IMR-90 (cell line): ENCODE measurements around the gene DOK4. TPM values are rescaled to one million over a fixed set of nuclear protein-coding genes. Genes with fewer than 3 reads are reported as not detected.

Source experiments
- ATAC-seq: fragments of 200-7000 bp; cut with Tn5 transposase; 2 replicates; pipeline ENCODE4 v1.9.1; 2020; ENCODE audit warnings: low read depth, mild to moderate bottlenecking, moderate library complexity
- BruUV-seq: library from RNA; stranded (reverse); fragments of 400-500 nt; replicated peaks from 2 replicates; lab custom pipeline; 2021; lab: Mats Ljungman, UMichigan
- CTCF ChIA-PET: fragments of 300-600 bp; formaldehyde crosslinking; extraction: SDS; loops from one replicate; lab custom pipeline; 2021; ENCODE audit warnings: antibody characterized with exemption; lab: Yijun Ruan, JAX
- POLR2A ChIA-PET: fragments of 300-600 bp; sonication (Branson Sonifier 250); formaldehyde crosslinking; loops from one replicate; lab custom pipeline; 2022; ENCODE audit warnings: antibody characterized with exemption; ENCODE audit not compliant: unreplicated experiment; lab: Charles Lee
- DNase-seq: peaks from one replicate; pipeline ENCODE4 v3.0.0; 2013
- H2AFZ ChIP-seq: replicated peaks from 2 replicates; pipeline ENCODE3; 2013; ENCODE audit warnings: low read length, mild to moderate bottlenecking; ENCODE audit not compliant: poor library complexity
- H2AK5ac ChIP-seq: 2 replicates; pipeline ENCODE4 v1.6.1; 2013; ENCODE audit warnings: low read depth, low read length, inconsistent platforms
- H2AK9ac ChIP-seq: replicated peaks from 2 replicates; pipeline ENCODE3; 2013; ENCODE audit warnings: mild to moderate bottlenecking, low read depth, low read length, moderate library complexity; ENCODE audit not compliant: poor library complexity
- H2BK120ac ChIP-seq: 2 replicates; pipeline ENCODE4 v1.6.1; 2013; ENCODE audit warnings: low read depth, low read length, inconsistent platforms
- H2BK15ac ChIP-seq: 3 replicates; pipeline ENCODE4 v1.6.1; 2013; ENCODE audit warnings: low read depth, low read length, inconsistent platforms
- H2BK20ac ChIP-seq: 2 replicates; pipeline ENCODE4 v1.6.1; 2013; ENCODE audit warnings: low read depth, mild to moderate bottlenecking, inconsistent platforms, low read length, moderate library complexity
- H2BK5ac ChIP-seq: 2 replicates; pipeline ENCODE4 v1.6.1; 2013; ENCODE audit warnings: mild to moderate bottlenecking, low read depth, low read length, inconsistent platforms; ENCODE audit not compliant: poor library complexity, severe bottlenecking
- H3K14ac ChIP-seq: replicated peaks from 2 replicates; pipeline ENCODE4 v1.6.1; 2013; ENCODE audit warnings: low read depth, low read length, inconsistent platforms
- H3K18ac ChIP-seq: 2 replicates; pipeline ENCODE4 v1.6.1; 2013; ENCODE audit warnings: low read depth, low read length, control low read depth
- H3K23ac ChIP-seq: 2 replicates; pipeline ENCODE4 v1.6.1; 2013; ENCODE audit warnings: low read depth, low read length, inconsistent platforms
- H3K27ac ChIP-seq: 2 replicates; pipeline ENCODE4 v1.5.1; 2013; ENCODE audit warnings: mild to moderate bottlenecking, control low read depth, low read length; ENCODE audit not compliant: insufficient read depth
- H3K27me3 ChIP-seq: 2 replicates; pipeline ENCODE4 v1.6.1; 2013; ENCODE audit warnings: low read length; ENCODE audit not compliant: control insufficient read depth, insufficient read depth
- H3K36me3 ChIP-seq: 2 replicates; pipeline ENCODE4 v1.6.1; 2013; ENCODE audit warnings: low read length, mixed read lengths; ENCODE audit not compliant: control insufficient read depth, insufficient read depth
- H3K4ac ChIP-seq: 2 replicates; pipeline ENCODE4 v1.6.1; 2013; ENCODE audit warnings: low read depth, low read length, inconsistent platforms
- H3K4me1 ChIP-seq: 2 replicates; pipeline ENCODE4 v1.6.1; 2013; ENCODE audit warnings: low read length, mixed read lengths; ENCODE audit not compliant: control insufficient read depth, insufficient read depth
- H3K4me2 ChIP-seq: 2 replicates; pipeline ENCODE4 v1.6.1; 2013; ENCODE audit warnings: low read depth, mild to moderate bottlenecking, control low read depth, low read length, moderate library complexity
- H3K4me3 ChIP-seq: 2 replicates; pipeline ENCODE4 v1.5.1; 2013; ENCODE audit warnings: low read depth, mild to moderate bottlenecking, control low read depth, low read length, moderate library complexity; ENCODE audit not compliant: insufficient read depth
- H3K56ac ChIP-seq: 2 replicates; pipeline ENCODE4 v1.6.1; 2013; ENCODE audit warnings: low read length, inconsistent platforms; ENCODE audit not compliant: insufficient read depth; ENCODE audit errors: extremely low read depth
- H3K79me1 ChIP-seq, 2 experiments: 2 replicates each; pipeline ENCODE4 v1.6.1; 2013; ENCODE audit warnings: low read length in 2 of 2, inconsistent platforms in 1 of 2, low read depth in 1 of 2
- H3K9ac ChIP-seq: 2 replicates; pipeline ENCODE4 v1.6.1; 2013; ENCODE audit warnings: low read depth, low read length, control low read depth
- H3K9me1 ChIP-seq: 2 replicates; pipeline ENCODE4 v1.6.1; 2013; ENCODE audit warnings: low read length, inconsistent platforms; ENCODE audit not compliant: insufficient read depth
- H3K9me3 ChIP-seq: 2 replicates; pipeline ENCODE4 v1.6.1; 2013; ENCODE audit warnings: low read length; ENCODE audit not compliant: control insufficient read depth, insufficient read depth
- H4K20me1 ChIP-seq: 2 replicates; pipeline ENCODE4 v1.6.1; 2013; ENCODE audit warnings: low read length, inconsistent platforms; ENCODE audit not compliant: insufficient read depth
- H4K5ac ChIP-seq: 2 replicates; pipeline ENCODE4 v1.6.1; 2013; ENCODE audit warnings: mild to moderate bottlenecking, low read depth, low read length, control low read depth
- H4K8ac ChIP-seq, 2 experiments: 2 replicates each; pipeline ENCODE4 v1.6.1; 2013; ENCODE audit warnings: low read depth in 2 of 2, low read length in 2 of 2, control low read depth in 1 of 2, inconsistent platforms in 1 of 2
- H4K91ac ChIP-seq: 2 replicates; pipeline ENCODE4 v1.6.1; 2013; ENCODE audit warnings: low read depth, low read length, inconsistent platforms; ENCODE audit not compliant: insufficient read depth
- BHLHE40 ChIP-seq: fragments of 150-350 bp; IDR thresholded peaks from 2 replicates; pipeline ENCODE4 v1.6.1; 2016; ENCODE audit warnings: mild to moderate bottlenecking, low read depth, low read length
- CEBPB ChIP-seq: IDR thresholded peaks from 2 replicates; pipeline ENCODE4 v1.6.1; 2012; ENCODE audit warnings: low read depth, low read length, improper control_type of control experiment
- CHD1 ChIP-seq: IDR thresholded peaks from 2 replicates; pipeline ENCODE4 v1.6.1; 2012; ENCODE audit warnings: low read depth, low read length, improper control_type of control experiment
- CTCF ChIP-seq: conservative IDR thresholded peaks from 2 replicates; pipeline ENCODE4 v1.5.1; 2012; ENCODE audit warnings: mild to moderate bottlenecking, low read depth, low read length, improper control_type of control experiment
- FOS ChIP-seq: fragments of 150-350 bp; IDR thresholded peaks from 2 replicates; pipeline ENCODE4 v1.6.1; 2016; ENCODE audit warnings: low read depth, low read length
- MAFK ChIP-seq: IDR thresholded peaks from 2 replicates; pipeline ENCODE4 v1.6.1; 2012; ENCODE audit warnings: low read depth, low read length, improper control_type of control experiment
- MAZ ChIP-seq: IDR thresholded peaks from 2 replicates; pipeline ENCODE4 v1.6.1; 2012; ENCODE audit warnings: low read depth, mild to moderate bottlenecking, low read length, improper control_type of control experiment, moderate library complexity, borderline replicate concordance
- NFE2L2 ChIP-seq: fragments of 150-350 bp; IDR thresholded peaks from 2 replicates; pipeline ENCODE4 v1.6.1; 2016; ENCODE audit warnings: low read depth, mild to moderate bottlenecking, low read length
- POLR2A ChIP-seq: IDR thresholded peaks from 2 replicates; pipeline ENCODE4 v1.6.1; 2012; ENCODE audit warnings: mild to moderate bottlenecking, low read depth, low read length
- RAD21 ChIP-seq: IDR thresholded peaks from 2 replicates; pipeline ENCODE4 v1.6.1; 2012; ENCODE audit warnings: low read length, improper control_type of control experiment
- RCOR1 ChIP-seq: IDR thresholded peaks from 2 replicates; pipeline ENCODE4 v1.6.1; 2012; ENCODE audit warnings: mild to moderate bottlenecking, low read length, improper control_type of control experiment; ENCODE audit not compliant: insufficient replicate concordance
- RFX5 ChIP-seq: IDR thresholded peaks from 2 replicates; pipeline ENCODE4 v1.8.0; 2012; ENCODE audit warnings: low read depth, mild to moderate bottlenecking, low read length, moderate library complexity
- SMC3 ChIP-seq: fragments of 150-350 bp; IDR thresholded peaks from 2 replicates; pipeline ENCODE4 v1.6.1; 2016; ENCODE audit warnings: low read depth, mild to moderate bottlenecking, antibody characterized with exemption, low read length, moderate library complexity
- USF2 ChIP-seq: fragments of 150-350 bp; IDR thresholded peaks from 2 replicates; pipeline ENCODE4 v1.6.1; 2017; ENCODE audit warnings: mild to moderate bottlenecking, antibody characterized with exemption, low read length, low read depth
- WGBS, 2 experiments: methylation state at CpG; one replicate each; pipeline versions ENCODE4 v1.1.5 to v1.1.7; 2013; ENCODE audit warnings: missing lambda C conversion rate in 2 of 2; ENCODE audit not compliant: insufficient read length in 1 of 2; ENCODE audit errors: extremely low coverage in 2 of 2; 5-methylcytosine and 5-hydroxymethylcytosine counted together
- dilution Hi-C: fragments of 300-500 bp; cut with HindIII; formaldehyde crosslinking; loops from one replicate; pipeline ENCODE4 v1.14.3; 2018; ENCODE audit warnings: low sequenced_read_pairs; ENCODE audit not compliant: unreplicated experiment
- in situ Hi-C: fragments of 300-500 bp; cut with MboI; formaldehyde crosslinking; loops from 3 replicates; pipeline ENCODE4 v1.14.3; 2019; ENCODE audit warnings: low sequenced_read_pairs, inconsistent platforms, mixed read lengths
- intact Hi-C: fragments of 100-400 bp; cut with micrococcal nuclease; formaldehyde crosslinking; loops from 2 replicates; pipeline ENCODE4 v1.10.0; 2022
- polyA plus RNA-seq, 3 experiments: library from polyadenylated mRNA; depleted of rRNA; stranded (reverse); fragments of >200 nt; gene quantifications; 2 replicates each; pipeline ENCODE4 v1.2.3, GENCODE V29; 2012; ENCODE audit warnings: low replicate concordance in 1 of 3
- total RNA-seq: library from RNA; depleted of rRNA; stranded (reverse); fragments of >200 nt; gene quantifications from 2 replicates; pipeline ENCODE4 v1.2.3, GENCODE V29; 2012

The DOK4 gene
- total and polyA plus RNA-seq, 2 of the 4 experiments (the other 2 are of a cell fraction): 22.0 to 25.9 TPM

- peaks cover 5% of the 10 kb centered on the region; the same call in 1 of the 2 replicates for H4K20me1 ChIP-seq
- H3K4ac ChIP-seq: no peak overlapping the region
- H4K91ac ChIP-seq: no peak overlapping the region
- no peak overlapping the region for H2BK5ac ChIP-seq
- ATAC-seq: no peak
- ChIA-PET POLR2A (no interaction called here), CTCF (no interaction called here)
- H3K14ac ChIP-seq: no peak overlapping the region
- H2BK120ac ChIP-seq: no peak overlapping the region
- H3K9ac ChIP-seq: no peak overlapping the region
- no peak overlapping the region for H3K4me3 ChIP-seq
- H4K8ac ChIP-seq: no peak overlapping the region
- DNase-seq: no peak
- TF ChIP-seq MAZ (no peak), FOS (no peak), SMC3 (no peak), NFE2L2 (no peak), RFX5 (no peak), BHLHE40 (no peak), RAD21 (no peak), USF2 (no peak), CEBPB (no peak), RCOR1 (no peak), POLR2A (no peak), CTCF (no peak), MAFK (no peak), CHD1 (no peak)
- no peak overlapping the region for H3K56ac ChIP-seq
- no peak overlapping the region for H2BK20ac ChIP-seq
- H3K27me3 ChIP-seq: no peaks in the 10 kb centered on the region
- H3K4me2 ChIP-seq: no peak overlapping the region
- dilution Hi-C loops (no loop called here), in situ Hi-C loops (no loop called here), intact Hi-C loops (no loop called here)
- H3K9me1 ChIP-seq: no peaks in the 10 kb centered on the region
- H3K9me3 ChIP-seq: no peaks in the 10 kb centered on the region
- no peak overlapping the region for H3K23ac ChIP-seq
- no peak overlapping the region for H3K27ac ChIP-seq
- peaks cover 6% of the 10 kb centered on the region; the same call in 1 of the 2 replicates for H3K4me1 ChIP-seq
- peaks cover 7% of the 10 kb centered on the region; the same call in 1 of the 2 replicates for H3K36me3 ChIP-seq
- BruUV-seq: no TSS peak
- no peak overlapping the region for H2BK15ac ChIP-seq
- no peak overlapping the region for H4K5ac ChIP-seq
- no peak overlapping the region for H3K18ac ChIP-seq
- no peaks in the 10 kb centered on the region; a peak in 1 of 4 replicates for H3K79me1 ChIP-seq
- H2AK5ac ChIP-seq: no peak overlapping the region
- no peak overlapping the region for H2AFZ ChIP-seq
- no peak overlapping the region for H2AK9ac ChIP-seq
- 57% methylated on average over 1 of the region's 4 CpGs; no CpG with 5 or more reads in 1 of the 2 experiments for WGBS, 2 experiments
Observed at GRCh38 chr16:57527027-57527426, 40.7 kb upstream of the DOK4 start.
